Mammary epithelial cell (primary cell): ENCODE measurements around the gene TPCN1.

Experiments used
- CTCF ChIP-seq, 2 donors: IDR thresholded peaks in 1 of 2; conservative IDR thresholded peaks in 1 of 2; 2 replicates each; pipeline ENCODE4 v1.5.1; 2011 to 2012; ENCODE audit warnings: inconsistent platforms in 2 of 2, low read length in 2 of 2, mild to moderate bottlenecking in 2 of 2, control low read depth in 1 of 2, low read depth in 1 of 2; ENCODE audit not compliant: insufficient read depth in 1 of 2; ENCODE audit errors: extremely low read depth in 1 of 2
- EZH2 ChIP-seq: IDR thresholded peaks from 2 replicates; pipeline ENCODE4 v1.6.1; 2012; ENCODE audit warnings: low read length, inconsistent platforms, borderline replicate concordance

DNA sequence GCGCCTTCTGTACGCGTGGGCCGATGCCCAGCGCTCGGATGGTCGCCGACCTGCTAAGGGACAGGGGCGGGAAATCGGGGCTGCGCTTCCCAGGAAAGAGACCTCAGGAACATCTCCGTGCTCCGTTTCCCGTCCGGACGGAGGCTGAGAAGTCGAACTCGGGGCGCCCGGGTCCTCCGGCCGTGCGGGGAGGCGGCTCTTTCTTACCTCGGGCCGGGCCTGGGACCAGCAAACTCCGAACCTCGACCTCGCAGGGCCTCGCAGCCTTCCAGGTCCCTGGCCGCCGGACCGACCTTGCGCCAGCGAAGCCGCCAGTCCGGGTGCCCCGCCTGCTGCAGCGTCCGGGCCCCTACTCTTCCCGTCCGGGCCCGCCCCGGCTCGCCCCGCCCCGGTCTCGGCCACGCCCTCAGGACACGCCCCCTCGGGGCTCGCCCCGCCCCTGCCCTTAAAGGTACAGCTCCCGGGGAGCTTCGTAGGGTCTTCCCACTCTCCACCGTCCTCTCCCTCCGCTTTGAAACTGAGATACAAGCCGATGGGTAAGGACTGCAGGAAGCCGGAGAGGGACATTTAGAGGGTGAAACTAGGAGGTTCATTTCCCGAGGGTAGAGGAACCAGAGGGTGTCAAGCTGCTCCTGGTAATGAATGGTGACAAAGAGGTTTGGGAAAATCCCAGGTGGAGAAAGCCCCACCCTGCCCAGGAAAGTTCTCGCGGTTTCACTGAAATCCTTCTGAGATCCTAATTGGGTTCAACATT lies 113.7 kb downstream of the TPCN1 start, which contains the start of gene SLC8B1:
- no peak for TF ChIP-seq CTCF (conservative IDR thresholded peaks at IDR 0.05 in 1 of 2, IDR thresholded peaks at IDR 0.05 in 1 of 2; ENCODE audit: extremely low read depth in 1 of 2, insufficient read depth in 1 of 2, low read depth in 1 of 2, low read length in 2 of 2)
- no peak for TF ChIP-seq EZH2
